GM12892 (cell line): Measurements from ENCODE around the gene CCDC9B.

Experiments used
- POLR2A ChIP-seq: IDR thresholded peaks from 2 replicates; pipeline ENCODE4 v1.6.1; 2011; ENCODE audit warnings: low read depth, low read length, control low read depth
- POLR2AphosphoS5 ChIP-seq: IDR thresholded peaks from 2 replicates; pipeline ENCODE4 v1.6.1; 2011; ENCODE audit warnings: low read depth, low read length, control low read depth
- TAF1 ChIP-seq: IDR thresholded peaks from 2 replicates; pipeline ENCODE4 v1.6.1; 2011; ENCODE audit warnings: low read depth, mild to moderate bottlenecking, control low read depth, low read length, borderline replicate concordance

DNA sequence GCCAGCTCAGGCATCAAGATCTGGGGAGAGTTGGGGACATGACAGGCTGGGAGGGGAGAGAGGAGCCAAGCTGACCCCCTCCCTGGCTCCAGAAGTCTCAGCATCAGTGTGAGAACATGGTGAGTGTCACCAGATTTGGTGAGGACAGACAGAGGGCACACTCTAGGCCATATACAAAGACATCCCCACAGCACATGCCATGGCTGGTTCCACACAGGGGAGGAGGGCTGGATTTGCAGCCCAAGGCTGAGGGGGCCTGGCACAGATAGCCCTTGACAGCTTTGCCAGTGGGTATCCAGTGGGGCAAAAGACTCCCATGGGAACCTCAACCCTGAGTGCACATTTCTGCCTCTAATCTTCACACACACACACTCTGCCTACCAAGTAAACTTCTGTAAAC is 47.7 kb downstream of the CCDC9B start:
- TF ChIP-seq POLR2AphosphoS5 (no peak), POLR2A (no peak), TAF1 (no peak)
